ENCODE measurements around the gene GPATCH4.

Gene GPATCH4

DNA sequence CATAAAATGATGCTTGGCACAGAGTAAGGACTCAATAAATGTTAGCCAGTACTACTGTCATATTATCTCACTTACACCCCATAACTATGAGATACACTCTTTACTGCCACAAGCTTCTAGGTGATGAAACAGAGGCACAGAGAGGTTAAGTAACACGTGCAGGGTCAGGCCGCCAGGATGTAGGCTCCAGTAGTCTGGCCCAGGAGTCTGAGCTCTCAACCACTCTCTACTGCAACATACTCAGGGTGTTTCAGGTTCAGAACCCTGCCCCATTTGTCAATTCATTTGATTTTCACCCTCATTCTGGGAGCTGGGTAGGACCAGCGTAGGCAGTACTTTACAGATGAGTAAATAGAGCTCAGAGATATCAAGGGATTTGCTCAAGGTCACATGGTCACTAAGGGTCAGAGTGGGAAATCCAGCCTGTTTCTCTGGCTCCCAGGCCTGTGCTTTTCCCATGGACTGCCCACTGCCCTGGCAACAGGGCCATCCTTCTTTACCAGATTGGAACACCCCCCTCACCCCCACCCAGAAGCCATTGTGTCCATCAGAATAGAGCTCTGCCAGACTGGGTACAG lies 50.1 kb downstream of the GPATCH4 start:
- no peak for DNase-seq

GRCh38 chr1:156550346-156550745 lies 50.9 kb downstream of the GPATCH4 start:
- no peak for DNase-seq

- DNase-seq: no peak
Measured at GRCh38 chr1:156549831-156550230, 51.4 kb downstream of the GPATCH4 start.

DNA sequence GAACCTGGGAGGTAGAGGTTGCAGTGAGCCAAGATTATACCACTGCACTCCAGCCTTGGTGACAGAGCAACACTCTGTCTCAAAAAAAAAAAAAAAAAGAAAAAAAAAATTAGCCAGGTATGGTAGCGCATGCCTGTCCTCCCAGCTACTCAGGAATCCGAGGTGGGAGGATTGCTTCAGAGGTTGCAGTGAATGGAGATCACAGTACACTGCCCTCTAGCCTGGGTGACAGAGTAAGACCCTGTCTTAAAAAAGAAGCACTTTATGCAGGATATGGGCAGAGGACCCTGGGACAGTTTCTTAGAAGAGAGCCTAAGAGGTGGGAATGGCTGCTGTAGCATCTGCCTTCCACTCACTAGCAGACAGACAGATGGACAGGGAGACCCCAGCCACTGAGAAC lies 51.9 kb downstream of the GPATCH4 start:
- no peak for DNase-seq

- DNase-seq: no peak
Measured at GRCh38 chr1:156547982-156548381, 53.3 kb downstream of the GPATCH4 start.

DNA sequence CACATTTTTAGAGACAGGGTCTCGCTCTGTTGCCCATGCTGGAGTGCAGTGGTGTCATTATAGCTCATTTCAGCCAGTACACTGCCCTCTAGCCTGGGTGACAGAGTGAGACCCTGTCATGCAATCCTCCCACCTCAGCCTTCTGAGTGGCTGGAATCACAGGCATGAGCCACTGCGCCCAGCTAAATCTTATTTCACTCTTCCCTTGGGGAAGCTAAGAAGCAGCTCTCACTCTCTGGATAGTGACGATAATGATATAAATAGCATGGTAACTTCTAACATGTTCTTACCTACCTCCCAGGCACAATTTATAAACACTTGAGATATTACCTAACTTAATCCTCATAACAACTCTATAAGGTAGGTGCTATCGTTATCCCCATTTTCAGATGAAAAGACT lies 53.8 kb downstream of the GPATCH4 start:
- DNase-seq: no peak

- no peak for DNase-seq
Measured at GRCh38 chr1:156546267-156546666, 55.0 kb downstream of the GPATCH4 start.

DNA sequence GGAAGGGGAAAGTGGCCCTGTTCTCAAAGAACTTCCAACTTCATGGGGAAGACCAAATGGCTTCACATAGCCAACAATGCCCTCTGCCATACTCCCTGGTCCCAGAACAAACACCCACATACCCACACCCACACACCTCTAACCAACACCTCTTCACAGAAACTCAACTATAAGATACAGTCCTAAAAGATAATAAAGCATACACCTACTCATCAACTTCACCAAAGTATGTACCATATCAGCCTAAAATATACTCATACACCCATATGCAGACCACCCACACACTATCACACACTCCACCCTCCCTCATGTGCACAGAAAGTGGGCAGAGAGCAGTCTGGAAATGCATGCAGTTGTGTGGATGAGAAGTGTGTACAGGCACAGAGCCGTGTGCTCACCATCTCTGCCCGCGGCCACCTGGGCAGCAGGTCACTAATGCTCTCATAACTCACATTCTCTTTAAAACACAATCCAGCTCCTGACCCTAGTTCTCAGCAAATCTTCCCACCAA lies 56.6 kb downstream of the GPATCH4 start:
- DNase-seq: peak in 1 of 56 donors; percentile 18

All from amygdala (tissue), 56 donors.